ENCODE results near the gene GPR158.
"Not testable (repeated sequence)": the region's sequence is repeated elsewhere in the genome, so short reads cannot be mapped to it uniquely, and the experiment has no call there.

The GPR158 gene

GRCh38 chr10:25174461-25175230, at the start of gene GPR158:
GPR158 (plus strand) TSS chr10:25175001; CDS start chr10:25175421, 420 bp downstream.
- FAIRE-seq: peak; percentile 90

GRCh38 chr10:25125201-25125611, 49.6 kb upstream of the GPR158 start:
- FAIRE-seq: no peak

- FAIRE-seq: no peak
Observed at GRCh38 chr10:25129592-25129991, 45.2 kb upstream of the GPR158 start.

GRCh38 chr10:25130906-25131305, 43.9 kb upstream of the GPR158 start:
- FAIRE-seq: no peak

- no peak for FAIRE-seq
Observed at GRCh38 chr10:25142116-25142864, 32.5 kb upstream of the GPR158 start.

- FAIRE-seq: no peak
Observed at GRCh38 chr10:25157650-25158049, 17.2 kb upstream of the GPR158 start.

GRCh38 chr10:25159591-25159990, 15.2 kb upstream of the GPR158 start:
- FAIRE-seq: no peak

- no peak for FAIRE-seq
Observed at GRCh38 chr10:25162391-25162790, 12.4 kb upstream of the GPR158 start.

- FAIRE-seq: not testable (repeated sequence)
Observed at GRCh38 chr10:25163464-25163863, 11.3 kb upstream of the GPR158 start.

GRCh38 chr10:25169740-25170139, 5.1 kb upstream of the GPR158 start:
- peak; percentile 83 for FAIRE-seq

- no peak for FAIRE-seq
Observed at GRCh38 chr10:25170627-25171026, 4.2 kb upstream of the GPR158 start.

- no peak for FAIRE-seq
Observed at GRCh38 chr10:25175527-25176420, 973 bp downstream of the GPR158 start.

- FAIRE-seq: no peak
Observed at GRCh38 chr10:25176421-25176968, 1.7 kb downstream of the GPR158 start.

GRCh38 chr10:25177093-25177753, 2.4 kb downstream of the GPR158 start:
- no peak for FAIRE-seq

- FAIRE-seq: no peak
Observed at GRCh38 chr10:25177754-25178135, 2.9 kb downstream of the GPR158 start.

- FAIRE-seq: no peak
Observed at GRCh38 chr10:25178411-25178810, 3.6 kb downstream of the GPR158 start.

- FAIRE-seq: no peak
Observed at GRCh38 chr10:25180801-25181200, 6.0 kb downstream of the GPR158 start.

- no peak for FAIRE-seq
Observed at GRCh38 chr10:25182636-25183035, 7.8 kb downstream of the GPR158 start.

- FAIRE-seq: no peak
Observed at GRCh38 chr10:25191162-25191895, 16.5 kb downstream of the GPR158 start.

- no peak for FAIRE-seq
Observed at GRCh38 chr10:25198151-25198550, 23.4 kb downstream of the GPR158 start.

- no peak for FAIRE-seq
Observed at GRCh38 chr10:25206693-25207414, 32.1 kb downstream of the GPR158 start.
